Heart right ventricle (tissue), 16 donors: ENCODE results near the gene MRGPRD. TPM values are rescaled to one million over a fixed set of nuclear protein-coding genes. Genes with fewer than 3 reads are reported as not detected.

Experiments
- ATAC-seq, 8 donors: fragments of 200-7000 bp; cut with Tn5 transposase; one replicate each; pipeline ENCODE4 v1.9.1; 2020; ENCODE audit warnings: mild to moderate bottlenecking in 8 of 8, moderate library complexity in 8 of 8, moderate number of reproducible peaks in 1 of 8
- DNase-seq, 2 donors: peaks; one replicate each; pipeline ENCODE4 v3.0.0-alpha.2; 2020
- H3K27ac ChIP-seq, 10 donors: fragments of 200-600 bp; sonication (generic) in 2 of 10; one replicate each; pipeline versions ENCODE4 v1.5.0 to v1.8.0; 2020 to 2022; ENCODE audit warnings: mild to moderate bottlenecking in 3 of 10
- H3K27me3 ChIP-seq, 7 donors: fragments of 200-600 bp; one replicate each; pipeline ENCODE4 v1.8.0; 2021 to 2022; ENCODE audit warnings: mild to moderate bottlenecking in 2 of 7
- H3K36me3 ChIP-seq, 9 donors: fragments of 200-600 bp; sonication (generic) in 1 of 9; one replicate each; pipeline versions ENCODE4 v1.5.0 to v1.8.0; 2020 to 2022; ENCODE audit warnings: mild to moderate bottlenecking in 2 of 9
- H3K4me1 ChIP-seq, 9 donors: fragments of 200-600 bp; sonication (generic) in 1 of 9; one replicate each; pipeline versions ENCODE4 v1.5.0 to v1.8.0; 2020 to 2022; ENCODE audit warnings: mild to moderate bottlenecking in 4 of 9
- H3K4me3 ChIP-seq, 10 donors: fragments of 200-600 bp; sonication (generic) in 2 of 10; one replicate each; pipeline versions ENCODE4 v1.5.0 to v1.8.0; 2020 to 2022; ENCODE audit warnings: mild to moderate bottlenecking in 7 of 10, moderate library complexity in 2 of 10
- H3K9me3 ChIP-seq, 11 donors: fragments of 200-600 bp in 10 of 11; sonication (generic) in 2 of 11; one replicate each; pipeline versions ENCODE4 v1.5.0 to v1.8.0; 2013 to 2022; ENCODE audit warnings: mild to moderate bottlenecking in 2 of 11, control low read depth in 1 of 11, moderate library complexity in 1 of 11
- WGBS, 2 donors: extraction: QIAGEN DNeasy Blood & Tissue Kit; methylation state at CpG; one replicate each; pipeline ENCODE4 v1.1.7; 2013; ENCODE audit warnings: inconsistent platforms in 1 of 2; 5-methylcytosine and 5-hydroxymethylcytosine counted together
- intact Hi-C, 10 donors: fragments of 100-400 bp; cut with DNase I; formaldehyde crosslinking; loops; one replicate each; pipeline versions ENCODE4 v1.11.1 to v1.14.2; 2022
- polyA plus RNA-seq, 2 donors: library from polyadenylated mRNA; stranded (reverse); fragments of 200-250 nt; gene quantifications; one replicate each; pipeline ENCODE4 v1.2.3, GENCODE V29; 2013
- total RNA-seq, 10 donors: library from RNA; stranded (reverse); fragmentation: NEBNext Ultra II Directional in 3 of 10; extraction: Animal tissue kit (Norgen Biotek cat#: 25700) in 3 of 10; gene quantifications; one replicate each; pipeline versions ENCODE4 v1.2.1 to v1.2.4, GENCODE V29; 2021 to 2023
- TF ChIP-seq, protein P1 (sequence below), 9 donors: fragments of 200-600 bp; sonication (generic) in 2 of 9; IDR thresholded peaks; one replicate each; pipeline versions ENCODE4 v1.5.0 to v1.8.0; 2021 to 2022; ENCODE audit warnings: antibody characterized with exemption in 9 of 9, mild to moderate bottlenecking in 5 of 9, moderate library complexity in 1 of 9
- donor health status: Arrhythmogenic right ventricular cardiomyopathy.
- donor health status: ischemic (EF 13 %, LVEDD 7.1; RV severe dilation, severe dysfunction).
- donor health status: healthy with polysubstance abuse.
- donor health status: DM: no; HTN: yes; CAD: no.
- donor health status: DM: no; HTN: no; CAD: no.
- donor health status: ischemic (EF 25% LVEDD 6.9; RV normal size, moderate dysfunction).
- donor health status: ischemic (EF 25% LVEDD 5.7; RV mildly dilated, moderate dysfunction).
- donor health status: healthy.
- donor health status: DM: yes; HTN: yes; CAD: no.
- donor health status: Ischemic cardiomyopathy.
- donor health status: ischemic (EF 35%, LVEDD 5.7; RV mildly dilated, moderate dysfunction).
- donor health status: nonischemic (EF 11% LVEDD 7.7; RV severe dilation, severe dysfunction).
- donor health status: DM: yes; HTN: yes; CAD: no.
- donor health status: PGD.
- donor health status: ischemic (EF 29% LVEDD 5.4; RV normal size, mild dysfunction).
- donor health status: nonischemic (EF 23%, LVEDD 6.1; RV moderate dilation, normal function).

The MRGPRD gene
- total and polyA plus RNA-seq, 12 donors: not detected

DNA sequence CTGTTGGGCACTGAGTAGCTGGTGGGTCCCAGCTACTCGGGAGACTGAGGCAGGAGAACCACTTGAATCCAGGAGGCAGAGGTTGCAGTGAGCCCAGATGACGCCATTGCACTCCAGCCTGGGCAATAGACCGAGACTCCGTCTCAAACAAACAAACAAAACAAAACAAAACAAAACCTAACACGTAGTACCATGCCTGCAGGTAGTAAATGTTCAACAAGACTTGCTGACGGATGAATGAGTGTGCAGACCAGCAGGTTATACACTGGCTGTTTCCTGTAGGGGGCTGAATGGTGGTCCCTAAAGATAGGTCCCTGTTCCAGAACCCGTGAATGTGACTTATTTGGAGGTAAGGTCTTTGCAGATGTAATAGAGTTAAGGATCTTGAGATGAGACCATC is 12.8 kb upstream of the MRGPRD start:
- Histone ChIP-seq H3K4me1 (peaks cover 0 to 7% (median 4%) of the 10 kb centered on the region in 9 donors), H3K9me3 (no peaks in the 10 kb centered on the region), H3K27me3 (peaks cover 0 to 36% (median 19%) of the 10 kb centered on the region in 7 donors), H3K4me3 (no peak overlapping the region), H3K36me3 (no peaks in the 10 kb centered on the region), H3K27ac (no peak overlapping the region)
- no peak for DNase-seq
- 89 to 90% methylated on average over 7 of the region's 7 CpGs for WGBS, 2 donors
- intact Hi-C loops: no loop called here
- TF ChIP-seq, protein P1, sequence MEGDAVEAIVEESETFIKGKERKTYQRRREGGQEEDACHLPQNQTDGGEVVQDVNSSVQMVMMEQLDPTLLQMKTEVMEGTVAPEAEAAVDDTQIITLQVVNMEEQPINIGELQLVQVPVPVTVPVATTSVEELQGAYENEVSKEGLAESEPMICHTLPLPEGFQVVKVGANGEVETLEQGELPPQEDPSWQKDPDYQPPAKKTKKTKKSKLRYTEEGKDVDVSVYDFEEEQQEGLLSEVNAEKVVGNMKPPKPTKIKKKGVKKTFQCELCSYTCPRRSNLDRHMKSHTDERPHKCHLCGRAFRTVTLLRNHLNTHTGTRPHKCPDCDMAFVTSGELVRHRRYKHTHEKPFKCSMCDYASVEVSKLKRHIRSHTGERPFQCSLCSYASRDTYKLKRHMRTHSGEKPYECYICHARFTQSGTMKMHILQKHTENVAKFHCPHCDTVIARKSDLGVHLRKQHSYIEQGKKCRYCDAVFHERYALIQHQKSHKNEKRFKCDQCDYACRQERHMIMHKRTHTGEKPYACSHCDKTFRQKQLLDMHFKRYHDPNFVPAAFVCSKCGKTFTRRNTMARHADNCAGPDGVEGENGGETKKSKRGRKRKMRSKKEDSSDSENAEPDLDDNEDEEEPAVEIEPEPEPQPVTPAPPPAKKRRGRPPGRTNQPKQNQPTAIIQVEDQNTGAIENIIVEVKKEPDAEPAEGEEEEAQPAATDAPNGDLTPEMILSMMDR (IDR thresholded peaks at IDR 0.05): no peak
- ATAC-seq: no peak

DNA sequence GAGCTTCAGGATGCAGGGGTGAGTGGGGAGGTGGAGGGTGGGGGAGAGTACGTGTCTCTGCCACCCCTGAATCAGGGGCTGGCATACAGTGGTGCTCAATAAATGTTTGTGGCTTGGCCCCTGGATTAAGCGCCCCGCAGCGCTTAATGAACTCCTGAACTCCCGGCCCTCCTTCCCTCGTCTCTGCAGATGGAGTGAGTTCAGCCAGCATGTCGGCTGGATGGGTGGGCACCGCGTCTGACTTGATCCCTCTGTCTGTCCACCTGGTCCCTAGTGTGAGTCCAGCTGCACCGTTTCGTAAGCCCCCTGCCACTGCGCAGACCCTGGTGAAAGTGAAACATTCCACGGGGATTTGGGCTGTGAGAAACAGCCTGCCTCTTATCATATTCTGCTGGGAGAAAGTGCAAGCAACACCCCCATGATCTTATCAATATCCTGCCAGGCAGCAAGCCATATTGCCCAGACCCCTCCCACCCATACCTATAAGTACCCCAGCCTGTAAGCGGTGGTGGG is 12.0 kb upstream of the MRGPRD start:
- H3K4me1 ChIP-seq: no peaks in the 10 kb centered on the region
- intact Hi-C loops: no loop called here
- no peak overlapping the region for H3K4me3 ChIP-seq
- no peaks in the 10 kb centered on the region for H3K36me3 ChIP-seq
- H3K27me3 ChIP-seq: peaks cover 0 to 36% (median 19%) of the 10 kb centered on the region in 7 donors
- TF ChIP-seq, protein P1 (IDR thresholded peaks at IDR 0.05): no peak
- no peaks in the 10 kb centered on the region for H3K9me3 ChIP-seq
- 64 to 66% methylated on average over 14 of the region's 14 CpGs for WGBS, 2 donors
- no peak overlapping the region for H3K27ac ChIP-seq
- DNase-seq (peak in 1 of 2 donors; percentile 1), ATAC-seq (no peak)

DNA sequence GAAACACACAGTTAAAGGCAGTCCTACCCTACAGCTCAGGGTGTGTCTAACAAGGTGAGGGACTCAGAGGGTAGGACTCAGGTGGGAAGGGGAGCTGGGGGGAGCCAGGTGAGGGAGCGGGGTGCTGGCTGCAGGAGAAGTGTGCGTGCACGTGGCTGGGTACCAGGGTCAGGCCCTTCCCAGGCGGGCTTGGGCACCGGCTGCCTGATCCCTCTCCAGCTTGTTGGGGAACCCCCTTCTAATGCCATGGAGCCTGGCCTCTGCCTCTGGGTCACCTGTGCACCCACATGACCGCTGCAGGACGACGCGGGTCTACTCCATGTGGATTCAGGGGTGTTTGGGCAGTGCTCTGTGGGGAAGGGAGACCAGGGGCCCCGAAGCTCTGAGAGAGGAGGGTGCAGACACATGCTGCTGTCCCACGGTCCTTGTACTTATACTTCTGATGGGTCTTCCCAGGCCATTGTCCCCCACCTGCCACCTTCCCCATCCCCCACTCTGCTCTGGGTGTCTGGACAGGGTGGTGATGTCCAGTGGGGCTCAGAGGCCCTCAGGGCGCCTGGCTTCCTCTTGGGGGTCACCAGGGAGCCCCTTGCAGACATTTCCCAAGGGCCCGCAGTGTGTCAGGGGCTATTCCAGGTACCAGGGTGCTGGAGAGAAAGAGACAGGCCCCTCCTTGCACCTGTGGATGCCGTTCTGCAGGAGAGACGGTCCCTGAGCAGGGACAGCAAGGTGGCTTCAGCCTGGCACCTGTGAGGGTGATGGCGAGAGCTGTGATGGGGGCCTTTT is 10.4 kb upstream of the MRGPRD start:
- Histone ChIP-seq H3K27me3 (peaks cover 0 to 36% (median 19%) of the 10 kb centered on the region in 7 donors), H3K4me3 (no peak overlapping the region), H3K27ac (no peak overlapping the region), H3K9me3 (peaks cover 0 to 12% (median 5%) of the 10 kb centered on the region in 11 donors), H3K4me1 (no peaks in the 10 kb centered on the region), H3K36me3 (no peaks in the 10 kb centered on the region)
- DNase-seq: no peak
- WGBS, 2 donors: 89 to 94% methylated on average over 16 of the region's 16 CpGs
- TF ChIP-seq, protein P1 (IDR thresholded peaks at IDR 0.05): no peak
- ATAC-seq: peak in 1 of 8 donors; percentile 31
- intact Hi-C loops: no loop called here

DNA sequence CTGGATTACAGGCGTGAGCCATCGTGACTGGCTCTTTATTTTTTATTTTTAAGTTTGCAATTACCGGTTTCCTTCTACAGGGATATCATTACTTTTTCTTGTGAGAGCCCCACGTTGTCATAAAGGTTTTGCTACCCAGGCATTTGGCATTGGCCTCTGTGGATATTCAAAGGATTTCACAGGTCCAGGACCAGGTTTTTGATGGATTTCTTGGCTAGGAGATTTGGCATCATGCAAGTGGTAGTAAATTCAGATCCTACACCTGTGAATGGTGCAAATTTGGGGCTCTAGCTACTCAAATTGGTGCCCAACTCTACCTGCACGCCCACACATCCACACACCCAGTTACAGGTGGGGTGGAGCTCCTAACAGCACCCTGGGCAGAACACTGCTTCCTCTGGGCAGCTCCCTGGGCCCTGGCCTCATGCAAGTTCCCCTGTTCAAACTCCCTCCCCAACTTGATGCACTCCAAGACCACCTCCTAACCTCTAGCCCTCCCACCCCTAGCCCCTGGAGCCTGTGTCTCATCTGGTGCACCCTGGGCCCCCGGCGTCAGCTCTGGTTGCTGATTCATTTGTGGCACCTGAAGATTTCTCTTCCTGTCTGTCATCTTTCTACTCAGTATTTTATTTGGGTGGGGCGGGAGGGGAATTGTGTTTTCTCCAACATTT is 9.3 kb upstream of the MRGPRD start:
- TF ChIP-seq, protein P1 (IDR thresholded peaks at IDR 0.05): no peak
- Histone ChIP-seq H3K27me3 (peaks cover 0 to 36% (median 19%) of the 10 kb centered on the region in 7 donors), H3K36me3 (no peaks in the 10 kb centered on the region), H3K4me3 (no peak overlapping the region), H3K9me3 (peaks cover 0 to 18% (median 5%) of the 10 kb centered on the region in 11 donors), H3K27ac (no peak overlapping the region), H3K4me1 (no peaks in the 10 kb centered on the region)
- WGBS, 2 donors: 88 to 91% methylated on average over 8 of the region's 8 CpGs
- ATAC-seq (no peak), DNase-seq (no peak)
- intact Hi-C loops: no loop called here
